ENCODE results near the gene C10orf67. TPM values are rescaled to one million over a fixed set of nuclear protein-coding genes. Genes with fewer than 3 reads are reported as not detected.

Gene C10orf67
- total RNA-seq, 2 donors from 2014 or later = not detected

GRCh38 chr10:23199768-23200511 is 144.7 kb downstream of the C10orf67 start:
- no peaks in the 10 kb centered on the region for H3K36me3 Mint-ChIP-seq
- ATAC-seq (no peak), DNase-seq (ENCODE audit: low spot score) (no peak)
- peaks cover 0 to 4% of the 10 kb centered on the region in 2 donors for H3K4me1 Mint-ChIP-seq (ENCODE audit: low read depth in 2 of 2)
- no peaks in the 10 kb centered on the region for H3K9me3 Mint-ChIP-seq
- peaks cover 50 to 67% of the 10 kb centered on the region in 2 donors for H3K27me3 Mint-ChIP-seq
- no peak overlapping the region for H3K4me3 Mint-ChIP-seq
- H3K27ac Mint-ChIP-seq = no peak overlapping the region

GRCh38 chr10:23198940-23199767 is 145.4 kb downstream of the C10orf67 start:
- Mint-ChIP-seq H3K27me3 (peaks cover 48 to 64% of the 10 kb centered on the region in 2 donors), H3K4me1 (ENCODE audit: low read depth in 2 of 2) (peaks cover 0 to 4% of the 10 kb centered on the region in 2 donors), H3K9me3 (no peaks in the 10 kb centered on the region), H3K36me3 (no peaks in the 10 kb centered on the region), H3K4me3 (no peak overlapping the region), H3K27ac (no peak overlapping the region)
- DNase-seq (ENCODE audit: low spot score) (no peak), ATAC-seq (no peak)

- no peaks in the 10 kb centered on the region for H3K36me3 Mint-ChIP-seq
These were observed 146.0 kb downstream of the C10orf67 start for GRCh38 chr10:23198610-23198939.

DNA sequence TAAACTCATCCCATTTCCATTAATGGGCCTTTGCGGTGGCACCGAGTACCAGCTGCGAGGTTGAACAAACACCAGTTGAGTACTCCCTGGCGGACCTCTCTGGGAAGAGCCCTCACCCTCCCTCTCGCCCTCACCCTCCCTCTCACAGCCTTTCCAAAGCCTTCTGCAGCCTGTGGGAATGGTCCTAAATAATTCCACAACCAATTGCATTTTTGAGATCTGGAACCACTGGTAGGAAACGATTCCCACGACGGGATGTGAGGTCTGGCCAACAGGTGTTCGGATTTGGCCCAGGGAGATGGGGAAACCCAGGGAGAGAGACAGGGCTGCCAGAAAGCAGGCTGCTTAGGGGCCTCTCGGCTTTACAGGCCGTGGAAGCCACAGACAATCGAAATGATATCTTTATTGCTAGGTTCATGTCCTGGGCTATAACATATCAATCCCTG is 147.2 kb downstream of the C10orf67 start:
- DNase-seq (ENCODE audit: low spot score) (no peak), ATAC-seq (no peak)
- Mint-ChIP-seq H3K4me3 (no peak overlapping the region), H3K4me1 (ENCODE audit: low read depth in 2 of 2) (peaks cover 0 to 7% of the 10 kb centered on the region in 2 donors), H3K27me3 (peaks cover 44 to 66% of the 10 kb centered on the region in 2 donors), H3K9me3 (no peaks in the 10 kb centered on the region), H3K36me3 (no peaks in the 10 kb centered on the region), H3K27ac (no peak overlapping the region)

More at GRCh38 chr10:23198610-23198939, 146.0 kb downstream of the C10orf67 start:
- H3K27ac Mint-ChIP-seq = no peak overlapping the region
- H3K4me3 Mint-ChIP-seq = no peak overlapping the region
- no peaks in the 10 kb centered on the region for H3K9me3 Mint-ChIP-seq
- peaks cover 45 to 65% of the 10 kb centered on the region in 2 donors for H3K27me3 Mint-ChIP-seq
- DNase-seq (ENCODE audit: low spot score) (no peak), ATAC-seq (no peak)
- peaks cover 0 to 6% of the 10 kb centered on the region in 2 donors for H3K4me1 Mint-ChIP-seq (ENCODE audit: low read depth in 2 of 2)

GRCh38 chr10:23196915-23197314 is 147.7 kb downstream of the C10orf67 start:
- Mint-ChIP-seq H3K4me3 (no peak overlapping the region), H3K4me1 (ENCODE audit: low read depth in 2 of 2) (peaks cover 0 to 7% of the 10 kb centered on the region in 2 donors), H3K9me3 (no peaks in the 10 kb centered on the region), H3K36me3 (no peaks in the 10 kb centered on the region), H3K27me3 (peaks cover 42 to 60% of the 10 kb centered on the region in 2 donors), H3K27ac (no peak overlapping the region)
- ATAC-seq (no peak), DNase-seq (ENCODE audit: low spot score) (no peak)

- Mint-ChIP-seq H3K36me3 (no peaks in the 10 kb centered on the region), H3K27ac (no peak overlapping the region), H3K4me1 (ENCODE audit: low read depth in 2 of 2) (peaks cover 0 to 7% of the 10 kb centered on the region in 2 donors), H3K9me3 (no peaks in the 10 kb centered on the region), H3K4me3 (no peak overlapping the region), H3K27me3 (peaks cover 43 to 56% of the 10 kb centered on the region in 2 donors)
- ATAC-seq = no peak
- DNase-seq (ENCODE audit: low spot score) = no peak
These were observed 148.6 kb downstream of the C10orf67 start for GRCh38 chr10:23195846-23196600.

DNA sequence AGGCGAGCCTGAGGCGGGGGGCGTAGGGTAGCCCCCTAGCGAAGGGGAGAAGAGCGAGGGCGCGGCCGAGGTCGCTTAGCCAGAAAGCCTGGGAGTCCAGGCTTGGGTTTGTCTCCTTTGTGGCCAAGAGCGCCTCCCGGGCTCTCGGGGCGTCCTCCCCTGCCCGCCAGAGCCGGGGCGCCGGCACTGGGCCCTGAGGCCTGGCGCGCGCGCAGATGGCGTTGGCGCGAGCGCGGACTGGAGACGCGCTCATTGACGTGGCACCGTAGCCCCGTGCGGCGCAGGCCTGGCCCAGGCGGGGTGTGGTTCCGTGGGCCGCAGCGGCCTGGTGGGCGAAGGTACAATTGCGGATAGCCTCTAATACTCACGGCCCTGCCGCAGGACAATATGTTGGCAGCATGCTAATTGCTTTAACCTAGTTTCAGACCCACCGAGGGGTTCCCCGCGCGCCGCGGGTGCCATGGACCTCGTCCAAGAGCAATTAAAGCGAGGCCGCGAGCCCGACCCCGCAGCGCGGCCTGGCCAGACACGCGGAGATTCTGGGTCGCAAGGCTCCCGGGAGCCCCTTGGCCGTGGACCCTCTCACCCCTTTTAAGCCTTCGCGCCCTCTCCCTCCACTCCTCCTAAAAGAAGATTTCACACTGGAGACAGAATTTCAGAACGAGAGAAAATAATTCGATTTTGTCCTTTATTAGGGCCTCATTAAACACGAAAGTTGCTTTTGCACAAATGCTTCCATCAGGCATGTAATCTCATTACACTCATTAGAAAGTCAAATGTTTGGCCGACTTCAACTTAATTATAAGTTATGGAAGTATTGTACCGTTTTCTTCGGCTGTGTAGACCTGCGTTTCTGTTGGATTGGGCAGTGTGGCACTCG is 149.4 kb downstream of the C10orf67 start:
- H3K9me3 Mint-ChIP-seq = no peaks in the 10 kb centered on the region
- peaks cover 42 to 56% of the 10 kb centered on the region in 2 donors for H3K27me3 Mint-ChIP-seq
- ATAC-seq (no peak), DNase-seq (ENCODE audit: low spot score) (no peak)
- no peaks in the 10 kb centered on the region for H3K36me3 Mint-ChIP-seq
- H3K27ac Mint-ChIP-seq = no peak overlapping the region
- peaks cover 0 to 7% of the 10 kb centered on the region in 2 donors for H3K4me1 Mint-ChIP-seq (ENCODE audit: low read depth in 2 of 2)
- no peak overlapping the region for H3K4me3 Mint-ChIP-seq

GRCh38 chr10:23194471-23194965 is 150.1 kb downstream of the C10orf67 start:
- no peak overlapping the region for H3K27ac Mint-ChIP-seq
- ATAC-seq (no peak), DNase-seq (ENCODE audit: low spot score) (no peak)
- H3K36me3 Mint-ChIP-seq = no peaks in the 10 kb centered on the region
- H3K4me1 Mint-ChIP-seq (ENCODE audit: low read depth in 2 of 2) = peaks cover 0 to 3% of the 10 kb centered on the region in 2 donors
- no peak overlapping the region for H3K4me3 Mint-ChIP-seq
- H3K9me3 Mint-ChIP-seq = no peaks in the 10 kb centered on the region
- H3K27me3 Mint-ChIP-seq = peaks cover 41 to 56% of the 10 kb centered on the region in 2 donors

GRCh38 chr10:23193435-23194074 is 151.0 kb downstream of the C10orf67 start:
- no peak for ATAC-seq
- H3K9me3 Mint-ChIP-seq = no peaks in the 10 kb centered on the region
- peaks cover 0 to 3% of the 10 kb centered on the region in 2 donors for H3K4me1 Mint-ChIP-seq (ENCODE audit: low read depth in 2 of 2)
- H3K4me3 Mint-ChIP-seq = no peak overlapping the region
- peaks cover 47 to 57% of the 10 kb centered on the region in 2 donors for H3K27me3 Mint-ChIP-seq
- no peaks in the 10 kb centered on the region for H3K36me3 Mint-ChIP-seq
- H3K27ac Mint-ChIP-seq = no peak overlapping the region
- DNase-seq (ENCODE audit: low spot score) = no peak

- DNase-seq (ENCODE audit: low spot score) (no peak), ATAC-seq (no peak)
- Mint-ChIP-seq H3K4me1 (ENCODE audit: low read depth in 2 of 2) (peaks cover 0 to 3% of the 10 kb centered on the region in 2 donors), H3K36me3 (no peaks in the 10 kb centered on the region), H3K27ac (no peak overlapping the region), H3K27me3 (peaks cover 47 to 57% of the 10 kb centered on the region in 2 donors), H3K9me3 (no peaks in the 10 kb centered on the region), H3K4me3 (no peak overlapping the region)
These were observed 151.7 kb downstream of the C10orf67 start for GRCh38 chr10:23192712-23193434.

- H3K27ac Mint-ChIP-seq = no peak within 1 kb of the TSS
- H3K36me3 Mint-ChIP-seq = no peaks in the 10 kb centered on the region
- no peak for ATAC-seq
- H3K4me3 Mint-ChIP-seq = no peak within 1 kb of the TSS
- H3K9me3 Mint-ChIP-seq = no peaks in the 10 kb centered on the region
- H3K4me1 Mint-ChIP-seq (ENCODE audit: low read depth in 2 of 2) = peaks cover 0 to 3% of the 10 kb centered on the region in 2 donors
- H3K27me3 Mint-ChIP-seq = peaks cover 51 to 62% of the 10 kb centered on the region in 2 donors
- DNase-seq (ENCODE audit: low spot score) = no peak
These were observed 152.6 kb downstream of the C10orf67 start, which contains the start of gene PTF1A for GRCh38 chr10:23191764-23192711. Gene PTF1A, plus strand, starts transcription at chr10:23192312. Its CDS starts 219 bp downstream, at chr10:23192531.
